Measurements from ENCODE around the gene KRT26. TPM values are rescaled to one million over a fixed set of nuclear protein-coding genes. Genes with fewer than 3 reads are reported as not detected.

KRT26 gene
- total and polyA plus RNA-seq, 2 donors (not counting 1 experiment from before 2014, with no cell fraction given), result not detected

DNA sequence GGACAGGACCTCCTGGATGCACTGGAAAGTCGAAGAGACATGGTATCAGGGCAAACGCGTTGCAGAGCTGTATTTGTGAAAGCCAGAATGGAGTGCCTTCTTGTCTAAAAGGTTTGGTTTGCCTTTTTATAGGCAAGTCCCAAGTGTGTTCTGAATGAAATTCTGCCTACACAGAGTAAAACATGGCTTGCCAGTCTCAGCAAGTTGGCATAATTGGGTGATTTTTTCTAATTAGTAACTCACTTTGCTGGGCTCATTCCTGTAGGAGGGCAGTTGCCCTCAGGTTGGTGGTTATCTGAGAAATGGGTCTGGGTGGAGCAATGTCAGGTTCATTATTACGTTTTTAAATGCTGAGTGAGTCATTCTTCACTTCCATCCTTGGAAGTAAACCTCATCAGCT is 16.8 kb downstream of the KRT26 start, which contains the start of gene KRT25:
TSS of gene KRT25 (minus strand) at position 101 of the 400 bp plus-strand sequence. CDS start at position 41, 60 bp downstream.
- Histone ChIP-seq H3K36me3 (ENCODE audit: control insufficient read depth, insufficient read depth, low read length) (no peaks in the 10 kb centered on the region), H3K79me2 (ENCODE audit: control insufficient read depth, insufficient read depth, low read length) (no peaks in the 10 kb centered on the region), H3K27ac (ENCODE audit: insufficient read depth, low read length) (no peak within 1 kb of the TSS), H3K4me2 (ENCODE audit: extremely low read depth, insufficient read depth, low read length) (no peak within 1 kb of the TSS), H3K9me3 (ENCODE audit: control insufficient read depth, insufficient read depth, low read depth, low read length) (no peaks in the 10 kb centered on the region), H3K4me1 (ENCODE audit: control insufficient read depth, extremely low read depth, insufficient read depth, low read length) (no peaks in the 10 kb centered on the region), H3K27me3 (ENCODE audit: control insufficient read depth, insufficient read depth, low read length) (no peaks in the 10 kb centered on the region), H4K20me1 (ENCODE audit: control insufficient read depth, extremely low read depth, insufficient read depth, low read length) (no peaks in the 10 kb centered on the region), H3K9ac (ENCODE audit: insufficient read depth, low read length) (no peak within 1 kb of the TSS), H2AFZ (ENCODE audit: low read length) (no peak within 1 kb of the TSS), H3K4me3 (replicated peaks in 1 of 4; ENCODE audit: control extremely low read depth in 1 of 4, insufficient read depth in 1 of 4, low read depth in 3 of 4, low read length in 4 of 4) (no peak within 1 kb of the TSS)
- TF ChIP-seq, protein P1, sequence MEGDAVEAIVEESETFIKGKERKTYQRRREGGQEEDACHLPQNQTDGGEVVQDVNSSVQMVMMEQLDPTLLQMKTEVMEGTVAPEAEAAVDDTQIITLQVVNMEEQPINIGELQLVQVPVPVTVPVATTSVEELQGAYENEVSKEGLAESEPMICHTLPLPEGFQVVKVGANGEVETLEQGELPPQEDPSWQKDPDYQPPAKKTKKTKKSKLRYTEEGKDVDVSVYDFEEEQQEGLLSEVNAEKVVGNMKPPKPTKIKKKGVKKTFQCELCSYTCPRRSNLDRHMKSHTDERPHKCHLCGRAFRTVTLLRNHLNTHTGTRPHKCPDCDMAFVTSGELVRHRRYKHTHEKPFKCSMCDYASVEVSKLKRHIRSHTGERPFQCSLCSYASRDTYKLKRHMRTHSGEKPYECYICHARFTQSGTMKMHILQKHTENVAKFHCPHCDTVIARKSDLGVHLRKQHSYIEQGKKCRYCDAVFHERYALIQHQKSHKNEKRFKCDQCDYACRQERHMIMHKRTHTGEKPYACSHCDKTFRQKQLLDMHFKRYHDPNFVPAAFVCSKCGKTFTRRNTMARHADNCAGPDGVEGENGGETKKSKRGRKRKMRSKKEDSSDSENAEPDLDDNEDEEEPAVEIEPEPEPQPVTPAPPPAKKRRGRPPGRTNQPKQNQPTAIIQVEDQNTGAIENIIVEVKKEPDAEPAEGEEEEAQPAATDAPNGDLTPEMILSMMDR (conservative IDR thresholded peaks at IDR 0.05 in 1 of 2, IDR thresholded peaks at IDR 0.05 in 1 of 2; ENCODE audit: low read depth in 1 of 2, low read length in 2 of 2), result no peak
- TF ChIP-seq EZH2 (IDR thresholded peaks at IDR 0.05; ENCODE audit: low read length, missing control alignments), result no peak
- DNase-seq (ENCODE audit: low read depth in 2 of 2), result no peak

DNA sequence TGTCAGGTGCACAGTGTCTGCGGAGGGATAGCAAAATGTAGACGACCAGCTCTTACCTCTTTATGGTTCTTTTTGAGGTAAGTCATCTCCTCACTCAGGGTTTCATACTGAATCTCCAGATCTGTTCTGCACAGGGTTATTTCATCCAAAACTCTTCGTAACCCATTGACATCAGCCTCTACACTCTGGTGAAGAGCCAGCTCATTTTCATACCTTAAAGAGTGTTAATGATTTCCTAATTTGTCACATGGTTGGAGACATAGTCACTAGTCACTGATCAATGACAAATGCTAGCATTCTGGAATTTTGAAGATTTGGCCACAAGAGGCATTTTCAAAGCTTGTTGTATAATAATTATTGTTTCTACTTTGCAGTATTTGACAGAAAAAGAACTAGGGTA is 18.2 kb downstream of the KRT26 start:
- no peak overlapping the region for H3K4me2 ChIP-seq (ENCODE audit: extremely low read depth, insufficient read depth, low read length)
- no peak for TF ChIP-seq EZH2 (IDR thresholded peaks at IDR 0.05; ENCODE audit: low read length, missing control alignments)
- TF ChIP-seq, protein P1 (conservative IDR thresholded peaks at IDR 0.05 in 1 of 2, IDR thresholded peaks at IDR 0.05 in 1 of 2; ENCODE audit: low read depth in 1 of 2, low read length in 2 of 2), result no peak

DNA sequence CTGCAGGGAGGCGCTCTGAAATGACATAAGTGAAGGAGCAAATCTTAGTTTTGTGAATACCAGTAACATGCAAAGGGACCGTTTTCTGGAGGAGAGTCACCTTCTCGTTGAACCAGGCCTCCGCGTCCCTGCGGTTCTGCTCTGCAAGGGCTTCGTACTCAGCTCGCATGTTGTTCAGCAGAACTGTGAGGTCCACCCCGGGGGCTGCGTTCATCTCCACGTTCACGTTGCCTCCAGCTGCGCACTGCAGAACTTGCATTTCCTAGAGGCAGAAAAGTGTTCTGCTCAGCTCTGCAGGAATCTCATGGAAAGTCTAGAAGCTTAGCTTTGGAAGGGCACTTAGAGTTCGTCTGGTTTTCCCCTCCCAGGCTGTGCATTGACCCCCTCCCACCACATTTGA is 20.9 kb downstream of the KRT26 start:
- no peaks in the 10 kb centered on the region for H3K36me3 ChIP-seq (ENCODE audit: control insufficient read depth, insufficient read depth, low read length)
- H3K79me2 ChIP-seq (ENCODE audit: control insufficient read depth, insufficient read depth, low read length), result no peaks in the 10 kb centered on the region
- no peak overlapping the region for H3K27ac ChIP-seq (ENCODE audit: insufficient read depth, low read length)
- no peak overlapping the region for H3K4me2 ChIP-seq (ENCODE audit: extremely low read depth, insufficient read depth, low read length)
- H3K9ac ChIP-seq (ENCODE audit: insufficient read depth, low read length), result no peak overlapping the region
- no peaks in the 10 kb centered on the region for H4K20me1 ChIP-seq (ENCODE audit: control insufficient read depth, extremely low read depth, insufficient read depth, low read length)
- no peak for TF ChIP-seq EZH2 (IDR thresholded peaks at IDR 0.05; ENCODE audit: low read length, missing control alignments)
- TF ChIP-seq, protein P1 (conservative IDR thresholded peaks at IDR 0.05 in 1 of 2, IDR thresholded peaks at IDR 0.05 in 1 of 2; ENCODE audit: low read depth in 1 of 2, low read length in 2 of 2), result no peak
- H3K9me3 ChIP-seq (ENCODE audit: control insufficient read depth, insufficient read depth, low read depth, low read length), result no peaks in the 10 kb centered on the region
- no peaks in the 10 kb centered on the region for H3K4me1 ChIP-seq (ENCODE audit: control insufficient read depth, extremely low read depth, insufficient read depth, low read length)
- no peak overlapping the region for H2AFZ ChIP-seq (ENCODE audit: low read length)
- no peak for DNase-seq (ENCODE audit: low read depth in 2 of 2)
- no peaks in the 10 kb centered on the region for H3K27me3 ChIP-seq (ENCODE audit: control insufficient read depth, insufficient read depth, low read length)
- no peak overlapping the region for H3K4me3 ChIP-seq (replicated peaks in 1 of 4; ENCODE audit: control extremely low read depth in 1 of 4, insufficient read depth in 1 of 4, low read depth in 3 of 4, low read length in 4 of 4)

More for the DNA sequence above, 18.2 kb downstream of the KRT26 start:
- DNase-seq (ENCODE audit: low read depth in 2 of 2), result no peak
- H3K36me3 ChIP-seq (ENCODE audit: control insufficient read depth, insufficient read depth, low read length), result no peaks in the 10 kb centered on the region
- H2AFZ ChIP-seq (ENCODE audit: low read length), result no peak overlapping the region
- H3K27ac ChIP-seq (ENCODE audit: insufficient read depth, low read length), result no peak overlapping the region
- H3K27me3 ChIP-seq (ENCODE audit: control insufficient read depth, insufficient read depth, low read length), result no peaks in the 10 kb centered on the region
- H3K4me1 ChIP-seq (ENCODE audit: control insufficient read depth, extremely low read depth, insufficient read depth, low read length), result no peaks in the 10 kb centered on the region
- no peaks in the 10 kb centered on the region for H4K20me1 ChIP-seq (ENCODE audit: control insufficient read depth, extremely low read depth, insufficient read depth, low read length)
- H3K79me2 ChIP-seq (ENCODE audit: control insufficient read depth, insufficient read depth, low read length), result no peaks in the 10 kb centered on the region
- H3K9ac ChIP-seq (ENCODE audit: insufficient read depth, low read length), result no peak overlapping the region
- no peaks in the 10 kb centered on the region for H3K9me3 ChIP-seq (ENCODE audit: control insufficient read depth, insufficient read depth, low read depth, low read length)
- no peak overlapping the region for H3K4me3 ChIP-seq (replicated peaks in 1 of 4; ENCODE audit: control extremely low read depth in 1 of 4, insufficient read depth in 1 of 4, low read depth in 3 of 4, low read length in 4 of 4)

Data from fibroblast of lung (primary cell).